Neural crest cell (in vitro differentiated cells): ENCODE results near the gene TAS2R41. TPM values are rescaled to one million over a fixed set of nuclear protein-coding genes. Genes with fewer than 3 reads are reported as not detected.

Experiments used
- DNase-seq: peaks from one replicate; pipeline ENCODE4 v3.0.0; 2021; ENCODE audit warnings: low read depth, mixed read lengths, low spot score
- H3K27ac Mint-ChIP-seq: one replicate; pipeline ENCODE4 v1.8.0; 2021; ENCODE audit warnings: mild to moderate bottlenecking, mixed read lengths; ENCODE audit not compliant: unreplicated experiment
- H3K27me3 Mint-ChIP-seq: 2 replicates; pipeline ENCODE4 v1.8.0; 2021; ENCODE audit warnings: low read depth, mild to moderate bottlenecking, mixed read lengths
- H3K36me3 Mint-ChIP-seq: 2 replicates; pipeline ENCODE4 v1.8.0; 2021; ENCODE audit warnings: low read depth, mild to moderate bottlenecking, mixed read lengths
- H3K4me1 Mint-ChIP-seq: 2 replicates; pipeline ENCODE4 v1.8.0; 2021; ENCODE audit warnings: mixed read lengths
- H3K4me3 Mint-ChIP-seq: one replicate; pipeline ENCODE4 v1.8.0; 2021; ENCODE audit warnings: mild to moderate bottlenecking, mixed read lengths
- H3K9me3 Mint-ChIP-seq: 2 replicates; pipeline ENCODE4 v1.8.0; 2021; ENCODE audit warnings: mixed read lengths
- CTCF ChIP-seq: fragments of 200-600 bp; sonication (generic); conservative IDR thresholded peaks from 2 replicates; pipeline ENCODE4 v1.5.0; 2021; ENCODE audit warnings: antibody characterized with exemption, mild to moderate bottlenecking
- total RNA-seq: library from RNA; stranded (reverse); gene quantifications from 2 replicates; pipeline ENCODE4 v1.2.1, GENCODE V29; 2021

Gene TAS2R41
- total RNA-seq, 1 donor from 2014 or later, result not detected

- Mint-ChIP-seq H3K27me3 (no peaks in the 10 kb centered on the region), H3K36me3 (no peaks in the 10 kb centered on the region), H3K4me3 (no peak overlapping the region), H3K27ac (no peak overlapping the region), H3K9me3 (peaks cover 5% of the 10 kb centered on the region), H3K4me1 (peaks cover 15% of the 10 kb centered on the region)
- no peak for DNase-seq
- TF ChIP-seq CTCF, result no peak
These were observed 26.6 kb upstream of the TAS2R41 start for GRCh38 chr7:143451122-143451521.

DNA sequence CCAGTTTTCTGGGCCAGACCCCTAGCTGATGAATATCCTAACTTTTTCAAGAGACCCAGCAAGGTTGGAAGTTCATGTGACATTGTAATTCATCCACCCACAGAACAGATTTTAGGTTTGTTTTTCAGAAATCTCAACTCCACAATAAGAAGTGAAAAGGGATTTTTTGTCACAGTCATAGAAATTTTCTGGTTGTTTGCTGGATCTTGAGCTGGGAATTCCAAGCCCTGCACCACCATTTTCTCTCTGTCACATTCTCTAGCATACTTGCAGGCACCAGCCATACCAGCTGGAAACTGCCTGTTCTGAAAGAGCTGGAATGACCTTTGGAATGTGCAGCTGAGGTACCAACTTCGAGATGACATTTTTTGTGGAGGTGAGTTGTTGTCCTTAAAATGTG lies 25.9 kb upstream of the TAS2R41 start:
- Mint-ChIP-seq H3K36me3 (no peaks in the 10 kb centered on the region), H3K27ac (no peak overlapping the region), H3K4me1 (peaks cover 15% of the 10 kb centered on the region), H3K9me3 (peaks cover 5% of the 10 kb centered on the region), H3K27me3 (no peaks in the 10 kb centered on the region), H3K4me3 (no peak overlapping the region)
- no peak for DNase-seq
- no peak for TF ChIP-seq CTCF

DNA sequence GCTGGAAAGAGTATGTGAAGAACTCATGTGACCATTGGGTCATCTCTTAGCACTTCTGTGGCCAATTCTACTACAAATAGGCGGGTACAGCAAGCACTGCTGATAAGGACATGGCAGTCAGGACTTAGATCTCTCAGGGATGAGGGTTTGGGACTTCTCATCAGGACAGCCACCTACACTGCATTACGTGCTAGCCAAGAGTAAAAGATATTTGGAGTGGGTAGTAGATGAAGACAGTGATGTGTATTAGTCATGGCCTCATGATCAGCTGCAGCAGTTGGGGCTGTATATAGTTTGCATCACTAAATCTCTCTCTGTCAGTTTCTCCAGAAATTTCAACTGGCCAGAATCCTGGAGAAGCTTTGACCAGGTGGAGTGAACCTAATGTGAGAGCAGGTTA lies 25.2 kb upstream of the TAS2R41 start:
- DNase-seq, result no peak
- peaks cover 15% of the 10 kb centered on the region for H3K4me1 Mint-ChIP-seq
- H3K27me3 Mint-ChIP-seq, result no peaks in the 10 kb centered on the region
- no peak overlapping the region for H3K4me3 Mint-ChIP-seq
- no peaks in the 10 kb centered on the region for H3K36me3 Mint-ChIP-seq
- no peak overlapping the region for H3K27ac Mint-ChIP-seq
- TF ChIP-seq CTCF, result no peak
- peaks cover 5% of the 10 kb centered on the region for H3K9me3 Mint-ChIP-seq

DNA sequence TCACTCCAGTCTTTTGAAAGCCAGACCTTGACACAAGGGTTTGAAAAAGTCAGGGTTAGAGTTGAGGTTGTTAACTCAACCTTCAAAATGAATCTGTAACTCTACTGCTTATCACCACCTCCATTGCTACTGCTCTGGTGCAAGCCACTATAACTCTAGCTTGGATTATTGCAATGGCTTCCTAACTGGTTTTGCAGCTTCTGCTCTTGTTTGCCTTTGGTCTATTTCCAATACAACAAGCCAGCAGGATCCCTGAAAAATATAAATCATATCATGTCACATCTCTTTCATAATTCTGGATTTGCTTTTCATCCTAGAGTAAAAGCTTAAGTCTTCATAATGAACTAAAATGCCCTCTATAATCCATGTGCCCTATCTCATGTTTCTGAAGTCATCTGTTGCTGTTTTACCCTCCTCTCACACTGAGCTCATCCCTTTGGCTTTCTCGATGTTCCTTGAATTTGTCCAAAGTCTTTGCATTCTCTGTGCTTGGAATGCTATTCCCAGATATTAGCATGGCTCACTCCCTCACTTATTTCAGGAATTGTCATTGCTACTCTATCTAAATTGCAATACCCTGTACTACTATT lies 23.5 kb upstream of the TAS2R41 start:
- H3K4me3 Mint-ChIP-seq, result no peak overlapping the region
- H3K27ac Mint-ChIP-seq, result no peak overlapping the region
- no peaks in the 10 kb centered on the region for H3K36me3 Mint-ChIP-seq
- H3K9me3 Mint-ChIP-seq, result peaks cover 5% of the 10 kb centered on the region
- no peak for TF ChIP-seq CTCF
- peaks cover 15% of the 10 kb centered on the region for H3K4me1 Mint-ChIP-seq
- DNase-seq, result no peak
- no peaks in the 10 kb centered on the region for H3K27me3 Mint-ChIP-seq

DNA sequence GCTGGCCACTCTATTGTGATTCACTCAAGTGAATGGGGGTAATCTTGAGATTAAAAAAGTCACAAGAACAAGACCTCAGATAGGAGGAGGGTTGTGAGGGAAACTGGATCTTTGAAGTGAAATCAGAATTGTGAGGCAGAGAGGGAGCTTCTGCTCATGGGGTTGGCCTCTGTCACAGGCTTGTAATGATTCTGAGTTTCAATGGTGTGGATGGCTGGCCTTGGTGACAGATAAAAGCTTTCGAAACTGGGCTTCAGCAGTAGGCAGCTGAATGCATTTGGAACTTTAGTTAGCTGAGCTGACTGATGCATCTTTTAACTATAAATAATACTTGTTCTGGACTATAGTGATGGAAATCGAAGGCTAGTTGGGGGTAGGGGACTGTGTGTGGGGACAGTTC lies 22.2 kb upstream of the TAS2R41 start:
- peaks cover 15% of the 10 kb centered on the region for H3K4me1 Mint-ChIP-seq
- no peak for DNase-seq
- H3K4me3 Mint-ChIP-seq, result no peak overlapping the region
- no peaks in the 10 kb centered on the region for H3K27me3 Mint-ChIP-seq
- no peaks in the 10 kb centered on the region for H3K36me3 Mint-ChIP-seq
- no peak overlapping the region for H3K27ac Mint-ChIP-seq
- no peak for TF ChIP-seq CTCF
- peaks cover 5% of the 10 kb centered on the region for H3K9me3 Mint-ChIP-seq

DNA sequence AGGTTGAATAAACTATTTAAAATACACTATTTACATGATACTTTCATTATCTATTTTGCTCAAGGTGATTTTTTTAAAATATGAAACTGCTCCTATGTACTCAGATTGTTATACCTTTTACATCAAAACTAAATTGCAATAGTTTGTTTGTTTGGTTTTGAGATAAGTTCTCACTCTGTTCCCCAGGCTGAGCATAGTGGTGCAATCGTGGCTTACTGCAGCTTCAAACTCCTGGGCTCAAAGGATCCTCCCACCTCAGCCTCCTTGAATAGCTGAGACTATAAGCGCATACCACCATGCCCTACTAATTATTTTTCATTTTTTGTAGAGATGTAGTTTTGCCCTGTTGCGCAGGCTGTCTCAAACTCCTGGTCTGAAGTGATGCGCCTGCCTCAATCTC lies 21.7 kb upstream of the TAS2R41 start:
- peaks cover 3% of the 10 kb centered on the region for H3K36me3 Mint-ChIP-seq
- H3K27me3 Mint-ChIP-seq, result no peaks in the 10 kb centered on the region
- no peak overlapping the region for H3K27ac Mint-ChIP-seq
- no peak overlapping the region for H3K4me3 Mint-ChIP-seq
- TF ChIP-seq CTCF, result no peak
- H3K9me3 Mint-ChIP-seq, result peaks cover 7% of the 10 kb centered on the region
- peaks cover 15% of the 10 kb centered on the region for H3K4me1 Mint-ChIP-seq
- no peak for DNase-seq
